Measurements from ENCODE around the gene SYTL1.

- TF ChIP-seq CTCF (IDR thresholded peaks at IDR 0.05; ENCODE audit: poor library complexity, severe bottlenecking) (no peak), SMC3 (conservative IDR thresholded peaks at IDR 0.05; ENCODE audit: poor library complexity) (no peak), TAF1 (IDR thresholded peaks at IDR 0.05; ENCODE audit: low read depth) (no peak)
These were observed 562 bp downstream of the SYTL1 start for GRCh38 chr1:27342391-27342777.

All from neural cell (in vitro differentiated cells).